Epithelial cell of esophagus (primary cell): ENCODE results near the gene ANKRD39.

Source experiments
- DNase-seq: peaks from one replicate; pipeline ENCODE4 v3.0.0; 2010; ENCODE audit warnings: low read depth
- H3K4me3 ChIP-seq: 2 replicates; pipeline ENCODE4 v1.5.1; 2011; ENCODE audit warnings: mild to moderate bottlenecking, low read length, control low read depth
- TF ChIP-seq, protein P1 (sequence below): IDR thresholded peaks from 2 replicates; pipeline ENCODE4 v1.5.1; 2011; ENCODE audit warnings: low read depth, mild to moderate bottlenecking, low read length, control low read depth, inconsistent platforms; ENCODE audit not compliant: insufficient read depth; ENCODE audit errors: missing control alignments

The ANKRD39 gene

DNA sequence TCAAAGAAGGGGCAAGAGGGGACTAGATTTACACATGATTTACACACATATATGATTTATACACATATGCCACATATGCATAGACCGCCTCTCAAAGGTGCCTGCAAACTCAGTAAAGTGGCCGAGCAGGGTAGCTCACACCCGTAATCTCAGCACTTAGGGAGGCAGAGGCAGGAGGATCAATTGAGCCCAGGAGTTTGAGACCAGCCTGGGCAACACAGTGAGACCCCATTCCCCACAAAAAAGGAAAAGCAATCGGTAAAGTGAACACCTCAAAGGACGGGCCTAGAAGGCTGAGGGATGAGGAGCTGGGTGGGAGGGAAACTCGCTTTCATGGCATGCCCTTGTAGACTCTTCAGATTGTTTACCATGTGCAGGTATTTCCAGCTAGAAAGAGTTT lies 5.1 kb downstream of the ANKRD39 start:
- no peak overlapping the region for H3K4me3 ChIP-seq
- TF ChIP-seq, protein P1, sequence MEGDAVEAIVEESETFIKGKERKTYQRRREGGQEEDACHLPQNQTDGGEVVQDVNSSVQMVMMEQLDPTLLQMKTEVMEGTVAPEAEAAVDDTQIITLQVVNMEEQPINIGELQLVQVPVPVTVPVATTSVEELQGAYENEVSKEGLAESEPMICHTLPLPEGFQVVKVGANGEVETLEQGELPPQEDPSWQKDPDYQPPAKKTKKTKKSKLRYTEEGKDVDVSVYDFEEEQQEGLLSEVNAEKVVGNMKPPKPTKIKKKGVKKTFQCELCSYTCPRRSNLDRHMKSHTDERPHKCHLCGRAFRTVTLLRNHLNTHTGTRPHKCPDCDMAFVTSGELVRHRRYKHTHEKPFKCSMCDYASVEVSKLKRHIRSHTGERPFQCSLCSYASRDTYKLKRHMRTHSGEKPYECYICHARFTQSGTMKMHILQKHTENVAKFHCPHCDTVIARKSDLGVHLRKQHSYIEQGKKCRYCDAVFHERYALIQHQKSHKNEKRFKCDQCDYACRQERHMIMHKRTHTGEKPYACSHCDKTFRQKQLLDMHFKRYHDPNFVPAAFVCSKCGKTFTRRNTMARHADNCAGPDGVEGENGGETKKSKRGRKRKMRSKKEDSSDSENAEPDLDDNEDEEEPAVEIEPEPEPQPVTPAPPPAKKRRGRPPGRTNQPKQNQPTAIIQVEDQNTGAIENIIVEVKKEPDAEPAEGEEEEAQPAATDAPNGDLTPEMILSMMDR, result no peak
- DNase-seq, result no peak

DNA sequence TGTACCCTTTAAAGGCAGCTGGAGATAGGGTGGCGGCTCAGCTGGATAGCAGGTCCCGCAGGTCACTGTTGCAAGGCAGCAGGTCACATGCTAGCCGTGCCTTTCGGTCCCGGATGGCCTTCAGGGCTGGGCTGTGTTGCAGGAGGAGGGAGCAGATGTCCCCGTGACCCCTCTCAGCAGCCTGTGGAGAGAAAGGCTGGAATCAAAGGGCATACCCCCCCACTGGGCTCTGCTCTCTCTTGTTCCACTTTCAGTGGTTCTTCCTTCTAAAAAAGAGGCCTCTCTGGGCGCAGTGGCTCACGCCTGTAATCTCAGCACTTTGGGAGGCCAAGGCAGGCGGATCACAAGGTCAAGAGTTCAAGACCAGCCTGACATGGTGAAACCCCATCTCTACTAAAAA lies 9.6 kb downstream of the ANKRD39 start:
- no peak for DNase-seq
- H3K4me3 ChIP-seq, result no peak overlapping the region
- TF ChIP-seq, protein P1, result no peak

DNA sequence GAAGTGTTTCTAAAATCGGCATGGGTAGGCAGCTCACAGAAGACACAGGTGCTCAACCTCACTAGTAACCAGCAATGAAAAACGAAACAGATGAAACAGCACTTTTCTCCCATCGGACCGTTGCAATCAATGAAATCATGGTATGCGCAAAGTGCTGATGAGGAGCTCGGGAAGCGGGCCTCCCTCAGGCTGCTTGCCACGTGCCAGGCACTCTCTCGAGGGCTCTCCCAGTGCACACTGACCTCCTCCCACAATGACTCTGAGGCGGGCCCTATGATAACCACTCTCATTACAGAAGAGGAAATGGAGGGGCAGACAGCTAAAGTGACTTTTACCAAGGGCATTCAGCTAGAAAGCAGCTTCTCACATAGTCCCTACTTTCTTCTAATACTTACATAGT lies 10.2 kb downstream of the ANKRD39 start:
- H3K4me3 ChIP-seq, result no peak overlapping the region
- TF ChIP-seq, protein P1, result no peak
- no peak for DNase-seq

DNA sequence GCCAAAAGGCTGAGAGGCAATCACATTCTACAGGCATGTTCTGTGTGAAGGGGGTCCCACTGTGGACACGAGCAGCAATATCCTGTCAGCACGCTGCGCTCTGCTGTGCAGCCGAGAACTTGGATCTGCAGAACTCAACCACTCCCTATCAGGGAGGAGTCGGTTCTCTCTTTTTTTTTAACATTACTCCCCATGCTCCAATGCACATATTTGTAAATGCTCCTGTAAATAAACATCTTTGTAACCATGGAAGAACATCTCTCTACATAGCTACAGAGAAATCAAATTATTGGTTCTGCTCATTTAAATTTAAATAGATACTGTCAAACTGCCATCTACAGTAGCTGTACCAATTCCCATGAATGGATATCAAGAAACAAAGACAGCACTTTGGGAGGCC lies 11.0 kb downstream of the ANKRD39 start:
- DNase-seq, result no peak
- no peak overlapping the region for H3K4me3 ChIP-seq
- TF ChIP-seq, protein P1, result no peak

DNA sequence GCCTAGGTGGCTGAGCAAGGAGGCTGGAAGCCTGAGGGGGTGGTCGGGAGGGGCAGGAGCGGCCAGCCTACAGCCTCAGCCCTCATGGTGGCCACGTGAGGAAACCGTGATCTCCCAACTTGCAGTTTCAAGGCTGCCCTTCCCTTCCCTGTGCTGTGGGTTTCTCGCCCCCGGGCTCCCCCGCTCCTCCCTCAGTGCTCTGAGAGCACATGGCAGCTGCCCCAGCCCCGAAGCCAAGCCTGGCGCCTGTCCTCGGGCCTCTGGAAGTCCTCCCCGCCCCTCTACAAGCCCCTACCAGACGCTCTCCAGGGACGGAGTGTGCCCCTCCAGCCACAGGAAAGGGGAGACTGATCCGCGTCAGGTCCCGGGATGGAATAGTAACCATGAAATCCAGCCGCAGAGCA lies 13.4 kb downstream of the ANKRD39 start:
- H3K4me3 ChIP-seq, result no peak overlapping the region
- TF ChIP-seq, protein P1, result no peak
- DNase-seq, result no peak

DNA sequence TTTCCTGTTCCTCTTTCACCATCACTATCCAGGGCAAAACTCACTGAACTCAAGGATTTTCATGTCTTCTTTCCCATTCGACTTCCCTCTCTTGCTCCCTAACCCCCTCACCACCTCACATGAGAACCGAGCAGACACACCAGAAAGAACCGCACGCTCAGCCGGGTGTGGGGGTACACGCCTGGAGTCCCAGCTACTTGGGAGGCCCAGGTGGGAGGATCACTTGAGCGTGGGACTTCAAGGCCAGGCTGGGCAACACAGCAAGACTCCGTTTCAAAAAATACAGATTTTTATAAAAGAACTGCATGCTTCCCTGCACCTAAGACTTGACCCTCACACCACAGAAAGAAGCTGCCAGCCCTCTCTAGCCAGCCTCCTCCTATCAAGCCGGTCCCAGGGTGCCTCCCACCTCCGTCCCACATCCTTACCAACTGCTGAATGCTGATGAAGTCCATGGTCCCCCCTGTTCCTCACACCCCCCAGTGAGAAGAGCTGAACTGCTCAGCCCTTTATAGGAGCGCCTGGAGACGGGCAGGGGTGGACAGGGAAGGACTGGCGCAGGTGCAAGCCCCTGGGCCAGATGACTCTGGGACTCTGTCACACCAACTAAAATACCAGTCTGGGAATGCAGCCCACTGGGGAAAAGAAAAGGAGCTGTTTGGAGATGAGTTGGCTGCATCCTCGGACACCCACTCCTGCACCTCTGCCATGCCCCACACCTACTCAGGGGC lies 14.1 kb downstream of the ANKRD39 start, which contains the start of gene ANKRD23:
ANKRD23 (minus strand) TSS at position 484 of the 731 bp plus-strand sequence; CDS start at position 455, 29 bp downstream.
- no peak for DNase-seq
- no peak within 1 kb of the TSS for H3K4me3 ChIP-seq
- TF ChIP-seq, protein P1, result no peak

DNA sequence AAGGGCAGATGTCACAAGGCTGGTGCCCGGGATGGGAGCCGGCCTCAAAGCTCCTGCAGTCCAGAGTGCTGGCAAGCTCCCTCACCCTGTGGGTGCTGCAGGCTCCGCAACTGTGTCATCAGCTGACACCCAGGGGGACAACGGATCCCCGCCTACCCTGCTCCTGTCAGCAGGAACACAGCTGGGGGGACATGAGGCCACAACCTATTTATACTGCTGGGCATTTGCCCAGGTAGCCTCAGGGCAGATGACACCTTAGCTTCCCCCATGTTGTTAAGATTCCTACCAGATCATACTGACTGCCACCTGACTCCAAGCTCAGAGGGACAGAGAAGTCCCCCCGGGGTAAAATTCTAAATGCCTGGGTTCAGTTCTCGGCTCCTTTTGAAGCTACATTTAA lies 15.2 kb downstream of the ANKRD39 start:
- TF ChIP-seq, protein P1, result no peak
- no peak overlapping the region for H3K4me3 ChIP-seq
- DNase-seq, result no peak
